ENCODE data around the gene OBSCN.

The OBSCN gene

DNA sequence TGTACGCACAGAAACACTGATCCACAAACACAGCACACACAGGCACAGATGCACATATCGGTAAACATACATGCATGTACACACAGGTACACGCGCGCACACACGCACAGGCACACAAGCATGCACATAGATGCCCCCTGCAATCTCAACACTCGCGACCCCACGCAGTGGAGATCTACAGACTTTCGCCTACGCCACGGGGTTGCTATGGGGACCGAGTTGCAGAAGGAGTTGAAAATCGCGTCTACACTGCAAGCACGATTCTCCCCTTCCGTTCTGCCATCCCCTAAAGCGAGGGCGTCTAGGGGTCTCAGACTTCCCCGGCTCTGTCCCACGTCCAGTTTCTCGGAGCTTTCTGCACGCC lies 208.0 kb downstream of the OBSCN start:
- TF ChIP-seq, protein P1, sequence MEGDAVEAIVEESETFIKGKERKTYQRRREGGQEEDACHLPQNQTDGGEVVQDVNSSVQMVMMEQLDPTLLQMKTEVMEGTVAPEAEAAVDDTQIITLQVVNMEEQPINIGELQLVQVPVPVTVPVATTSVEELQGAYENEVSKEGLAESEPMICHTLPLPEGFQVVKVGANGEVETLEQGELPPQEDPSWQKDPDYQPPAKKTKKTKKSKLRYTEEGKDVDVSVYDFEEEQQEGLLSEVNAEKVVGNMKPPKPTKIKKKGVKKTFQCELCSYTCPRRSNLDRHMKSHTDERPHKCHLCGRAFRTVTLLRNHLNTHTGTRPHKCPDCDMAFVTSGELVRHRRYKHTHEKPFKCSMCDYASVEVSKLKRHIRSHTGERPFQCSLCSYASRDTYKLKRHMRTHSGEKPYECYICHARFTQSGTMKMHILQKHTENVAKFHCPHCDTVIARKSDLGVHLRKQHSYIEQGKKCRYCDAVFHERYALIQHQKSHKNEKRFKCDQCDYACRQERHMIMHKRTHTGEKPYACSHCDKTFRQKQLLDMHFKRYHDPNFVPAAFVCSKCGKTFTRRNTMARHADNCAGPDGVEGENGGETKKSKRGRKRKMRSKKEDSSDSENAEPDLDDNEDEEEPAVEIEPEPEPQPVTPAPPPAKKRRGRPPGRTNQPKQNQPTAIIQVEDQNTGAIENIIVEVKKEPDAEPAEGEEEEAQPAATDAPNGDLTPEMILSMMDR (IDR thresholded peaks at IDR 0.05; ENCODE audit: low read length): no peak
- no peak for TF ChIP-seq EZH2 (IDR thresholded peaks at IDR 0.05; ENCODE audit: borderline replicate concordance, low read length)
- H3F3A ChIP-seq (ENCODE audit: insufficient read depth, low read length): no peaks in the 10 kb centered on the region
- H3K9ac ChIP-seq (ENCODE audit: low read length): no peak overlapping the region
- H3K36me3 ChIP-seq (ENCODE audit: insufficient read depth, low read length): no peaks in the 10 kb centered on the region
- H3K9me2 ChIP-seq (ENCODE audit: low read depth, low read length): no peaks in the 10 kb centered on the region
- no peaks in the 10 kb centered on the region for H3K79me2 ChIP-seq (ENCODE audit: insufficient read depth, low read length)
- H2AFZ ChIP-seq (ENCODE audit: low read length): no peak overlapping the region
- no peak overlapping the region for H3K27ac ChIP-seq (ENCODE audit: low read depth, low read length, poor library complexity, severe bottlenecking)
- H3K9me3 ChIP-seq (ENCODE audit: low read length): no peaks in the 10 kb centered on the region
- H3K4me1 ChIP-seq (ENCODE audit: insufficient read depth, low read length, severe bottlenecking): no peaks in the 10 kb centered on the region
- H3K4me2 ChIP-seq (ENCODE audit: low read length): no peak overlapping the region
- H3K27me3 ChIP-seq (ENCODE audit: insufficient read depth, low read length): no peaks in the 10 kb centered on the region
- no peak overlapping the region for H3K4me3 ChIP-seq (ENCODE audit: low read depth, low read length, poor library complexity, severe bottlenecking)
- H4K20me1 ChIP-seq (ENCODE audit: insufficient read depth, low read length): no peaks in the 10 kb centered on the region

DNA sequence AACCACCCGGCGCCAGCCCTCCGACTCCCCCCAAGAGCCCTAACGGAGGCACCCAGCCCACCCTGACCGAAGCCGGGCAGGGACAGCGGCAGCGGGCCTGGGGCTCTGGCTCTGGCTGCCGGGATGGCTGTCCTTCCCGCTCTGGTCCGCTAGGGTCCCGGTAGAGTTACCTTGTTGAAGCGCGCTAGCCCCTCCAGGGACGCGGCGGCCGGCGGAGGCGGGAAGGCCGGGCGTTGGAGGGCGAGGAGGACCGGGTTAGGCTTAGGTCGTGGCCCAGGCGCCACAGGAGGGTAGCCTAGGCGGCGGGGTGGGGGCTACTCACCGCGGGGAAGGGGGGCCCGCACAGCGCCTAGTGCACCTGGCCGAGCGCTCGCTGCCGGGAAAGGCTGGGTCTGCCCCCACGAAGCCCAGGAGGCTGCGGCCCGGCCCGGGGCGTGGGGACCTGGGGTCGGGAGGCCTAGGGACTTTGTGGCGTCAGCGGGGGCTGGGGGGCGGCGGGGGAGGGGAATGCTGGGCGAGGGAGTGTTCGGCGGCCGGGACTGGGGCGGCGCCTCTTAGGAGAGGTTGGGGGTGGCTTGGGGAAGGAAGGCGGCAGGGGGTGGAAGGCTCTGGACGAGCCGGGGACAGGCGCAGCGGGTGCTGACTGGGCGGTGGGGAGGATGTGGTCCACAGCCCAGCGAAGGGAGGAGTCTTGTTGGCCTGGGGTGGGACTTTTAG lies 208.5 kb downstream of the OBSCN start, which contains the start of gene TRIM17:
Gene TRIM17, minus strand, starts transcription at position 645 of the 717 bp plus-strand sequence. CDS start 1,789 bp downstream, outside the sequence.
- H3K9me3 ChIP-seq (ENCODE audit: low read length): no peaks in the 10 kb centered on the region
- no peaks in the 10 kb centered on the region for H3K27me3 ChIP-seq (ENCODE audit: insufficient read depth, low read length)
- no peaks in the 10 kb centered on the region for H3K79me2 ChIP-seq (ENCODE audit: insufficient read depth, low read length)
- H3K9ac ChIP-seq (ENCODE audit: low read length): no peak within 1 kb of the TSS
- no peak within 1 kb of the TSS for H3K27ac ChIP-seq (ENCODE audit: low read depth, low read length, poor library complexity, severe bottlenecking)
- no peak for TF ChIP-seq EZH2 (IDR thresholded peaks at IDR 0.05; ENCODE audit: borderline replicate concordance, low read length)
- H2AFZ ChIP-seq (ENCODE audit: low read length): no peak within 1 kb of the TSS
- H3K4me3 ChIP-seq (ENCODE audit: low read depth, low read length, poor library complexity, severe bottlenecking): no peak within 1 kb of the TSS
- no peaks in the 10 kb centered on the region for H4K20me1 ChIP-seq (ENCODE audit: insufficient read depth, low read length)
- no peaks in the 10 kb centered on the region for H3K36me3 ChIP-seq (ENCODE audit: insufficient read depth, low read length)
- H3K4me1 ChIP-seq (ENCODE audit: insufficient read depth, low read length, severe bottlenecking): no peaks in the 10 kb centered on the region
- no peaks in the 10 kb centered on the region for H3F3A ChIP-seq (ENCODE audit: insufficient read depth, low read length)
- no peak within 1 kb of the TSS for H3K4me2 ChIP-seq (ENCODE audit: low read length)
- H3K9me2 ChIP-seq (ENCODE audit: low read depth, low read length): no peaks in the 10 kb centered on the region

DNA sequence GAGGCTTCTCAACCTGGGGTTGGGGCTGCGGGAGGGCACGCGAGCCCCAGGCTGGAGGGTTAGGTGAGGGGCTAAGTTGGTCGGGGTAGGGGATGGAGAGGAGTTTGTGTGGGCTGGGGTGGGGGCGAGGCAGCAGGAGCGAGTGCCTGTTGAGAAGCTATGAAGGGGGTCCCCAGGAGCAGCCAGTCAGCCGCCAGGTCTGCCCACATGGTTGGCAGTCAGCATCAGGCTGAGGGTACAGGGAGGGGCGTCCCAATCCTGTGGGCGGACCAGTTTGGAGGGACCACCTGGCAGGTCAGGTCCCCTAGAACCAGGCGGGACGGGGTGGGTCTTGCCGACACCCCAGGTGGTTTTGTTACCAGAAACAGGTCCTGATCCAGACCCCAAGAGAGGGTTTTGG lies 209.2 kb downstream of the OBSCN start:
- Histone ChIP-seq H3K9me3 (ENCODE audit: low read length) (no peaks in the 10 kb centered on the region), H3K4me3 (ENCODE audit: low read depth, low read length, poor library complexity, severe bottlenecking) (no peak overlapping the region), H3K27ac (ENCODE audit: low read depth, low read length, poor library complexity, severe bottlenecking) (no peak overlapping the region), H3K79me2 (ENCODE audit: insufficient read depth, low read length) (no peaks in the 10 kb centered on the region), H2AFZ (ENCODE audit: low read length) (no peak overlapping the region), H3K36me3 (ENCODE audit: insufficient read depth, low read length) (no peaks in the 10 kb centered on the region), H3K9me2 (ENCODE audit: low read depth, low read length) (no peaks in the 10 kb centered on the region), H3K9ac (ENCODE audit: low read length) (no peak overlapping the region), H3K4me1 (ENCODE audit: insufficient read depth, low read length, severe bottlenecking) (no peaks in the 10 kb centered on the region), H3K4me2 (ENCODE audit: low read length) (no peak overlapping the region), H4K20me1 (ENCODE audit: insufficient read depth, low read length) (no peaks in the 10 kb centered on the region), H3F3A (ENCODE audit: insufficient read depth, low read length) (no peaks in the 10 kb centered on the region), H3K27me3 (ENCODE audit: insufficient read depth, low read length) (no peaks in the 10 kb centered on the region)
- TF ChIP-seq EZH2 (IDR thresholded peaks at IDR 0.05; ENCODE audit: borderline replicate concordance, low read length): no peak
- TF ChIP-seq, protein P1 (IDR thresholded peaks at IDR 0.05; ENCODE audit: low read length): no peak
